Measurements from ENCODE around the gene SEL1L2.
A peak's percentile ranks its signal among the peaks of the same experiment; 100 is the strongest.

The SEL1L2 gene

GRCh38 chr20:13813910-13814309 is 176.5 kb downstream of the SEL1L2 start:
- no peak for DNase-seq

- no peak for DNase-seq
Observed at GRCh38 chr20:13810446-13810845, 180.0 kb downstream of the SEL1L2 start.

GRCh38 chr20:13809855-13810254 is 180.6 kb downstream of the SEL1L2 start:
- DNase-seq: no peak

- no peak for DNase-seq
Observed at GRCh38 chr20:13809373-13809772, 181.0 kb downstream of the SEL1L2 start.

- DNase-seq: peak; percentile 77
Observed at GRCh38 chr20:13800728-13801134, 189.7 kb downstream of the SEL1L2 start.

- no peak for DNase-seq
Observed at GRCh38 chr20:13799974-13800373, 190.4 kb downstream of the SEL1L2 start.

Data from fibroblast of skin of abdomen (primary cell).